ENCODE data around the gene CEP112. TPM values are rescaled to one million over a fixed set of nuclear protein-coding genes. Genes with fewer than 3 reads are reported as not detected.

The CEP112 gene
- total and polyA plus RNA-seq, 2 donors (not counting 3 experiments of a cell fraction or from before 2014, with no cell fraction given) = 1.5 to 25.3 TPM

- ChIA-PET CTCF (no interaction called here), POLR2A (no interaction called here)
- Histone ChIP-seq H2AFZ (ENCODE audit: low read depth, low read length) (no peak overlapping the region), H3K27me3 (ENCODE audit: control insufficient read depth in 2 of 2, insufficient read depth in 2 of 2, low read length in 2 of 2) (no peaks in the 10 kb centered on the region), H3K9me1 (replicated peaks; ENCODE audit: control insufficient read depth, extremely low read depth, insufficient read depth, low read length) (no peaks in the 10 kb centered on the region), H3K9me3 (replicated peaks; ENCODE audit: control insufficient read depth, insufficient read depth, low read length) (no peaks in the 10 kb centered on the region), H3K79me2 (ENCODE audit: control insufficient read depth, insufficient read depth, low read length) (no peaks in the 10 kb centered on the region), H3K27ac (ENCODE audit: insufficient read depth, low read depth, low read length) (no peak overlapping the region), H3K4me3 (replicated peaks in 1 of 3; ENCODE audit: insufficient read depth in 1 of 3, low read depth in 1 of 3, low read length in 3 of 3) (no peak overlapping the region), H4K20me1 (replicated peaks; ENCODE audit: control insufficient read depth, extremely low read depth, insufficient read depth, low read length) (no peaks in the 10 kb centered on the region), H3K4me2 (ENCODE audit: insufficient read depth, low read length) (no peak overlapping the region), H3K4me1 (ENCODE audit: control insufficient read depth, extremely low read depth, insufficient read depth, low read length) (no peaks in the 10 kb centered on the region), H3K9ac (replicated peaks; ENCODE audit: extremely low read depth, insufficient read depth, low read length) (no peak overlapping the region), H3K36me3 (ENCODE audit: control insufficient read depth in 2 of 2, extremely low read depth in 1 of 2, insufficient read depth in 2 of 2, low read length in 2 of 2) (no peaks in the 10 kb centered on the region)
- DNase-seq (ENCODE audit: low read depth, low spot score) (no peak), FAIRE-seq (no peak)
- dilution Hi-C loops (cut with MboI; ENCODE audit: extremely low pct_ligation_motif_present, low sequenced_read_pairs) (no loop called here), intact Hi-C loops (cut with micrococcal nuclease) (no loop called here)
- BruUV-seq (replicated peaks) = no TSS peak
- TF ChIP-seq, protein P1, sequence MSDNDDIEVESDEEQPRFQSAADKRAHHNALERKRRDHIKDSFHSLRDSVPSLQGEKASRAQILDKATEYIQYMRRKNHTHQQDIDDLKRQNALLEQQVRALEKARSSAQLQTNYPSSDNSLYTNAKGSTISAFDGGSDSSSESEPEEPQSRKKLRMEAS (IDR thresholded peaks at IDR 0.05; ENCODE audit: insufficient read depth, insufficient read length) = no peak
- TF ChIP-seq POLR2A (IDR thresholded peaks at IDR 0.05; ENCODE audit: low read depth, low read length) (no peak), GATA2 (IDR thresholded peaks at IDR 0.05; ENCODE audit: insufficient read depth, insufficient read length, low read depth, low read length) (no peak)
These were observed 323.1 kb downstream of the CEP112 start for GRCh38 chr17:65868881-65869280.

- no peaks in the 10 kb centered on the region for H3K27me3 ChIP-seq (ENCODE audit: control insufficient read depth in 2 of 2, insufficient read depth in 2 of 2, low read length in 2 of 2)
- DNase-seq (ENCODE audit: low read depth, low spot score) (no peak), FAIRE-seq (no peak)
- intact Hi-C loops (cut with micrococcal nuclease) = no loop called here
- H4K20me1 ChIP-seq (replicated peaks; ENCODE audit: control insufficient read depth, extremely low read depth, insufficient read depth, low read length) = no peaks in the 10 kb centered on the region
- BruUV-seq (replicated peaks) = no TSS peak
- CTCF ChIA-PET = interaction anchor here (1.2 kb wide), 1 partner anchor 58 kb away, joined by 3 read pairs; no protein-coding TSS in a partner anchor
- H3K36me3 ChIP-seq (ENCODE audit: control insufficient read depth in 2 of 2, extremely low read depth in 1 of 2, insufficient read depth in 2 of 2, low read length in 2 of 2) = no peaks in the 10 kb centered on the region
- no peaks in the 10 kb centered on the region for H3K9me1 ChIP-seq (replicated peaks; ENCODE audit: control insufficient read depth, extremely low read depth, insufficient read depth, low read length)
- POLR2A ChIA-PET = no interaction called here
- H3K9ac ChIP-seq (replicated peaks; ENCODE audit: extremely low read depth, insufficient read depth, low read length) = no peak overlapping the region
- no peak overlapping the region for H2AFZ ChIP-seq (ENCODE audit: low read depth, low read length)
- dilution Hi-C loops (cut with MboI; ENCODE audit: extremely low pct_ligation_motif_present, low sequenced_read_pairs) = no loop called here
- no peaks in the 10 kb centered on the region for H3K4me1 ChIP-seq (ENCODE audit: control insufficient read depth, extremely low read depth, insufficient read depth, low read length)
- TF ChIP-seq POLR2A (IDR thresholded peaks at IDR 0.05; ENCODE audit: low read depth, low read length) = no peak
- no peak overlapping the region for H3K27ac ChIP-seq (ENCODE audit: insufficient read depth, low read depth, low read length)
- no peak overlapping the region for H3K4me2 ChIP-seq (ENCODE audit: insufficient read depth, low read length)
- H3K9me3 ChIP-seq (replicated peaks; ENCODE audit: control insufficient read depth, insufficient read depth, low read length) = no peaks in the 10 kb centered on the region
- H3K4me3 ChIP-seq (replicated peaks in 1 of 3; ENCODE audit: insufficient read depth in 1 of 3, low read depth in 1 of 3, low read length in 3 of 3) = no peak overlapping the region
- H3K79me2 ChIP-seq (ENCODE audit: control insufficient read depth, insufficient read depth, low read length) = no peaks in the 10 kb centered on the region
These were observed 324.9 kb downstream of the CEP112 start for GRCh38 chr17:65867014-65867413.

Measured in endothelial cell of umbilical vein (primary cell).